ENCODE results near the gene CAMSAP1. TPM values are rescaled to one million over a fixed set of nuclear protein-coding genes. Genes with fewer than 3 reads are reported as not detected.

The CAMSAP1 gene
- total and polyA plus RNA-seq, 9 of the 15 experiments (the other 6 are each of a cell fraction or from before 2014, with no cell fraction given) = 1.5 to 28.8 (median 14.3) TPM

GRCh38 chr9:135950135-135950682, 42.9 kb upstream of the CAMSAP1 start (continued):
- no peak for TF ChIP-seq ZNF695 (CRISPR knock-in tag; IDR thresholded peaks at IDR 0.05)
- TF ChIP-seq ZNF696 (CRISPR knock-in tag; conservative IDR thresholded peaks at IDR 0.05) = no peak
- TF ChIP-seq HOMEZ (CRISPR knock-in tag; IDR thresholded peaks at IDR 0.05) = 0 out of 2 replicates have a peak, but pooled peaks have one; percentile 72
- no peak for TF ChIP-seq ETV5 (CRISPR knock-in tag; IDR thresholded peaks at IDR 0.05; ENCODE audit: low read depth)
- TF ChIP-seq SMC3 (conservative IDR thresholded peaks at IDR 0.05; ENCODE audit: insufficient read depth, low read depth, low read length) = no peak
- TF ChIP-seq RBM14 (IDR thresholded peaks at IDR 0.05; ENCODE audit: borderline replicate concordance, insufficient read depth, low read depth, low read length) = no peak
- TF ChIP-seq HLTF (IDR thresholded peaks at IDR 0.05) = no peak
- TF ChIP-seq BRF2 (IDR thresholded peaks at IDR 0.05; ENCODE audit: borderline replicate concordance, insufficient read depth, insufficient read length) = no peak
- no peak for TF ChIP-seq MYBL2 (IDR thresholded peaks at IDR 0.05; ENCODE audit: low read depth)
- no peak for TF ChIP-seq MYBL2 (CRISPR knock-in tag; IDR thresholded peaks at IDR 0.05; ENCODE audit: borderline replicate concordance)
- TF ChIP-seq BMI1 (IDR thresholded peaks at IDR 0.05; ENCODE audit: low read length) = no peak
- TF ChIP-seq HMG20B (CRISPR knock-in tag; IDR thresholded peaks at IDR 0.05) = no peak
- TF ChIP-seq SPI1 (IDR thresholded peaks at IDR 0.05; ENCODE audit: borderline replicate concordance, low read depth, low read length) = peak; percentile 18; the same call in 1 of the 2 replicates
- TF ChIP-seq TRIM25 (IDR thresholded peaks at IDR 0.05; ENCODE audit: borderline replicate concordance) = no peak
- peak; percentile 51 for TF ChIP-seq RBBP5 (IDR thresholded peaks at IDR 0.05; ENCODE audit: borderline replicate concordance, insufficient read depth, low read length, poor library complexity, severe bottlenecking)
- no peak for TF ChIP-seq CBX2 (IDR thresholded peaks at IDR 0.05; ENCODE audit: insufficient read depth, low read length, poor library complexity, severe bottlenecking)
- no peak for TF ChIP-seq CHCHD3 (CRISPR knock-in tag; IDR thresholded peaks at IDR 0.05)
- TF ChIP-seq HNRNPUL1 (IDR thresholded peaks at IDR 0.05; ENCODE audit: low read length) = no peak
- TF ChIP-seq SIX5 (IDR thresholded peaks at IDR 0.05; ENCODE audit: borderline replicate concordance in 1 of 2, insufficient read depth in 1 of 2, low read depth in 1 of 2, low read length in 2 of 2) = no peak; a peak in 1 of 4 replicates
- TF ChIP-seq PRMT5 (CRISPR knock-in tag; IDR thresholded peaks at IDR 0.05) = no peak
- TF ChIP-seq ZNF561 (CRISPR knock-in tag; conservative IDR thresholded peaks at IDR 0.05) = no peak
- TF ChIP-seq KLF16 (IDR thresholded peaks at IDR 0.05) = peak; percentile 94
- no peak for TF ChIP-seq HINFP (tag; conservative IDR thresholded peaks at IDR 0.05; ENCODE audit: low read depth)
